Stomach (tissue), 9 donors: ENCODE measurements around the gene CTIF. TPM values are rescaled to one million over a fixed set of nuclear protein-coding genes. Genes with fewer than 3 reads are reported as not detected.

ENCODE experiments used
- DNase-seq, 2 donors: peaks; one replicate each; pipeline versions ENCODE4 v3.0.0 to v3.0.0-alpha.2; 2013 to 2019
- H3K27ac ChIP-seq, 5 donors: fragments of 200-600 bp in 4 of 5; sonication (generic) in 4 of 5; one replicate each; pipeline ENCODE4 v1.5.1; 2013 to 2019; ENCODE audit warnings: mild to moderate bottlenecking in 1 of 5, moderate library complexity in 1 of 5
- H3K27me3 ChIP-seq, 3 donors: fragments of 200-600 bp; sonication (generic); one replicate each; pipeline ENCODE4 v1.5.1; 2017 to 2019; ENCODE audit warnings: mixed run types in 1 of 3
- H3K36me3 ChIP-seq, 4 donors: fragments of 200-600 bp; sonication (generic); 1 replicate in 3 of 4; 2 replicates in 1 of 4; pipeline ENCODE4 v1.5.1; 2016 to 2019
- H3K4me1 ChIP-seq, 4 donors: fragments of 200-600 bp; sonication (generic); one replicate each; pipeline ENCODE4 v1.5.1; 2016 to 2019
- H3K4me3 ChIP-seq, 4 donors: fragments of 200-600 bp; sonication (generic) in 3 of 4; one replicate each; pipeline ENCODE4 v1.5.1; 2016 to 2019; ENCODE audit warnings: mild to moderate bottlenecking in 1 of 4
- H3K9me3 ChIP-seq, 4 donors: fragments of 200-600 bp; sonication (generic); one replicate each; pipeline ENCODE4 v1.5.1; 2016 to 2019
- CTCF ChIP-seq, 7 experiments: fragments of 450-650 bp in 4 of 7; fragments of 200-600 bp in 3 of 7; sonication (generic) in 3 of 7; IDR thresholded peaks; one replicate each; pipeline ENCODE4 v1.5.1; 2016 to 2019; ENCODE audit warnings: antibody characterized with exemption in 7 of 7, control low read depth in 2 of 7, mild to moderate bottlenecking in 1 of 7
- EP300 ChIP-seq: sonication (generic); formaldehyde crosslinking; IDR thresholded peaks from one replicate; pipeline ENCODE4 v1.6.1; 2017; ENCODE audit warnings: antibody characterized with exemption
- POLR2A ChIP-seq, 4 donors: fragments of 450-650 bp; IDR thresholded peaks; one replicate each; pipeline ENCODE4 v1.6.1; 2016; ENCODE audit warnings: antibody characterized with exemption in 4 of 4, control low read depth in 2 of 4, mild to moderate bottlenecking in 1 of 4, moderate library complexity in 1 of 4
- POLR2AphosphoS5 ChIP-seq, 3 donors: sonication (generic); formaldehyde crosslinking; IDR thresholded peaks; one replicate each; pipeline ENCODE4 v1.6.1; 2016; ENCODE audit warnings: antibody characterized with exemption in 3 of 3
- WGBS, 5 donors: extraction: QIAGEN DNeasy Blood & Tissue Kit in 3 of 5; methylation state at CpG; one replicate each; pipeline versions ENCODE4 v1.1.5 to v1.1.7; 2013 to 2018; 5-methylcytosine and 5-hydroxymethylcytosine counted together
- intact Hi-C: fragments of 100-400 bp; cut with DNase I; formaldehyde crosslinking; loops from one replicate; pipeline ENCODE4 v1.15.1; 2023; ENCODE audit warnings: low total_unique reads
- polyA plus RNA-seq, 3 donors: library from polyadenylated mRNA; stranded (reverse); fragments of 200-250 nt; gene quantifications; one replicate each; pipeline ENCODE4 v1.2.3, GENCODE V29; 2013
- total RNA-seq, 5 donors: library from RNA; depleted of rRNA; stranded (reverse); fragments of >200 nt; gene quantifications; one replicate each; pipeline versions ENCODE4 v1.1.0 to v1.2.3, GENCODE V29; 2014 to 2016
- donor health status: healthy with polysubstance abuse.
- donor health status: Bipolar disorder and iron deficiency.
- donor health status: healthy.

CTIF gene
- total and polyA plus RNA-seq, 8 donors, result 16.3 to 105 (median 30.3) TPM

GRCh38 chr18:48835119-48835518 lies 296.3 kb downstream of the CTIF start:
- H3K27ac ChIP-seq, result peak overlapping the region in 4 of 5 donors; percentile 4 to 66 (median 59)
- intact Hi-C loops, result no loop called here
- H3K4me3 ChIP-seq, result peak overlapping the region in 1 of 4 donors; percentile 9
- TF ChIP-seq POLR2A (IDR thresholded peaks at IDR 0.05) (no peak), EP300 (no peak), POLR2AphosphoS5 (IDR thresholded peaks at IDR 0.05) (no peak), CTCF (IDR thresholded peaks at IDR 0.05) (no peak)
- H3K36me3 ChIP-seq, result no peaks in the 10 kb centered on the region
- no peaks in the 10 kb centered on the region for H3K9me3 ChIP-seq
- H3K4me1 ChIP-seq, result peaks cover 8 to 55% (median 22%) of the 10 kb centered on the region in 4 donors
- 79 to 90% (median 83%) methylated on average over 3 of the region's 3 CpGs for WGBS, 5 donors
- no peak for DNase-seq
- no peaks in the 10 kb centered on the region for H3K27me3 ChIP-seq

- Histone ChIP-seq H3K4me3 (no peak overlapping the region), H3K9me3 (no peaks in the 10 kb centered on the region), H3K27me3 (no peaks in the 10 kb centered on the region), H3K27ac (peak overlapping the region in 2 of 5 donors; percentile 2 to 66), H3K36me3 (no peaks in the 10 kb centered on the region), H3K4me1 (peaks cover 11 to 55% (median 29%) of the 10 kb centered on the region in 4 donors)
- TF ChIP-seq POLR2A (IDR thresholded peaks at IDR 0.05), result no peak
- no peak for TF ChIP-seq CTCF (IDR thresholded peaks at IDR 0.05)
- no peak for TF ChIP-seq EP300
- TF ChIP-seq POLR2AphosphoS5 (IDR thresholded peaks at IDR 0.05), result no peak
- DNase-seq, result no peak
- 86 to 98% (median 94%) methylated on average over 3 of the region's 3 CpGs for WGBS, 5 donors
- intact Hi-C loops, result no loop called here
Observed at GRCh38 chr18:48835745-48836170, 296.9 kb downstream of the CTIF start.

GRCh38 chr18:48836231-48836805 lies 297.5 kb downstream of the CTIF start:
- DNase-seq, result no peak
- TF ChIP-seq EP300 (no peak), POLR2A (IDR thresholded peaks at IDR 0.05) (no peak), CTCF (IDR thresholded peaks at IDR 0.05) (no peak), POLR2AphosphoS5 (IDR thresholded peaks at IDR 0.05) (no peak)
- Histone ChIP-seq H3K36me3 (no peaks in the 10 kb centered on the region), H3K27me3 (no peaks in the 10 kb centered on the region), H3K4me1 (peaks cover 15 to 60% (median 34%) of the 10 kb centered on the region in 4 donors), H3K9me3 (no peaks in the 10 kb centered on the region), H3K27ac (peak overlapping the region in 1 of 5 donors; percentile 2), H3K4me3 (no peak overlapping the region)
- intact Hi-C loops, result no loop called here
- 56 to 97% (median 73%) methylated on average over 4 of the region's 4 CpGs for WGBS, 5 donors

- Histone ChIP-seq H3K9me3 (no peaks in the 10 kb centered on the region), H3K27me3 (no peaks in the 10 kb centered on the region), H3K4me1 (peaks cover 22 to 67% (median 41%) of the 10 kb centered on the region in 4 donors), H3K4me3 (no peak overlapping the region), H3K36me3 (no peaks in the 10 kb centered on the region), H3K27ac (peak overlapping the region in 1 of 5 donors; percentile 2)
- intact Hi-C loops, result no loop called here
- WGBS, 5 donors, result 96 to 98% (median 97%) methylated on average over 12 to 13 of the region's 13 CpGs
- DNase-seq, result no peak
- TF ChIP-seq POLR2A (IDR thresholded peaks at IDR 0.05) (no peak), CTCF (IDR thresholded peaks at IDR 0.05) (no peak), POLR2AphosphoS5 (IDR thresholded peaks at IDR 0.05) (no peak), EP300 (no peak)
Observed at GRCh38 chr18:48836806-48837615, 298.2 kb downstream of the CTIF start.
